GM21576 (cell line): ENCODE results near the gene CFAP299.

Experiments
- ATAC-seq: cut with Tn5 transposase; IDR thresholded peaks from one replicate; pipeline ENCODE4 v1.9.1; 2021; ENCODE audit warnings: mild to moderate bottlenecking, moderate library complexity; ENCODE audit not compliant: unreplicated experiment

The CFAP299 gene

GRCh38 chr4:80911458-80911857 is 575.9 kb downstream of the CFAP299 start:
- ATAC-seq, result no peak

GRCh38 chr4:80912350-80912749 is 576.8 kb downstream of the CFAP299 start:
- no peak for ATAC-seq

- ATAC-seq, result peak; percentile 86
Observed at GRCh38 chr4:80913381-80913780, 577.9 kb downstream of the CFAP299 start.

DNA sequence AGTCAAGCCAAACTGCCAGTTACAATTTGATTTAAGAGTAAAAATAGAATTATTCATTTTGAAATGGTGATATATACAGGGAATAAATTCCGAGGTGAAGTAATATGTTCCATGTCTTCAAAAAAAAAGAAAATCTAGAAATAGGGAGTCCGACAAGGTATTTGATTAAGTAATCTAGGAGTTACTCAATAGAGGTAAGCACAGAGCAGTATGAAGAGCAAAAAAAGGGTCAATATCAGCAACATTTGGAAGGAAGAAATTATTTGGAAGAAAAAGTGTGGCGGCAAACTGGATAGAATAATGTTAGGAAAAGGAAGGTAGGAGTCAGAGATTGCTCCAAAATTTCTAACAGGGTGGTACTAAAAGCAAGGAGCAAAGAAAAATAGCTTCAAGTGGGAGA is 581.2 kb downstream of the CFAP299 start:
- ATAC-seq, result no peak

DNA sequence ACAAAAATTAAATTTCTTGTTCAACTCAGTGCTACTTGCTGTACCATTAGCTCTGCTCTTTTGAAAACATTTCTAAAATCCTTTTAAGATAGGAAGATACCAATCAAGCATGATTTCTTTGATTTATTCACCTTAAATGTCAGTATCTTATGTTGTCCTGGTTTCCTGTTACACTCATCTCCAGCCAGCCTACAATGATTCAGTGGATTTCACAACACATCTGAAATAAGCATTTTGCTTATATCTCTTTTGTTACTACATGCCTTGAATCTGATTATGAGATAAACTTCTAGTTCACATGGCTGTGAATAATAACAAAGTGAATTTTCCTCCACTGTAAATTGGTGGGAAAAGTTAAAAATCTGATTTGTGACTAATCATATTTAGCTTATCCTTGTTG is 582.5 kb downstream of the CFAP299 start:
- ATAC-seq, result no peak

GRCh38 chr4:80921441-80921840 is 585.9 kb downstream of the CFAP299 start:
- ATAC-seq, result no peak

DNA sequence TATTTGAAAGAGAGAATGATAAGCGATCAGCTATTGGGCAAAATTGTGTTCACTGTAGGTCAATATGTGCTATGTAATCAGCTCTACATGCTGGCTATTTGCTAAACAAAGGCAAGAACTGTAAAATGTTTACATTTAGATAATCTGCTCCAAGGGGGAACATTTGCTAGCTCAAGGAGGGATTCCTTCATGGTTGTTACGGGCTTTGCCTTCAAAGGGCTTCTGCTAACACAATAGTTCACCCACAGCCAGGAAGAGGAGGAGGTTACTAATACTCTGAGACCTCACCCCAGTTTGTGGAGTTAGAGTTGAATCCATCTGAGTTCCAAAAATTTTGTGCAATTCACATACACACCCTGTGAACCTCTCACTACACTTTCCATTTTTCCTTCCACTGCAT is 587.4 kb downstream of the CFAP299 start:
- no peak for ATAC-seq

DNA sequence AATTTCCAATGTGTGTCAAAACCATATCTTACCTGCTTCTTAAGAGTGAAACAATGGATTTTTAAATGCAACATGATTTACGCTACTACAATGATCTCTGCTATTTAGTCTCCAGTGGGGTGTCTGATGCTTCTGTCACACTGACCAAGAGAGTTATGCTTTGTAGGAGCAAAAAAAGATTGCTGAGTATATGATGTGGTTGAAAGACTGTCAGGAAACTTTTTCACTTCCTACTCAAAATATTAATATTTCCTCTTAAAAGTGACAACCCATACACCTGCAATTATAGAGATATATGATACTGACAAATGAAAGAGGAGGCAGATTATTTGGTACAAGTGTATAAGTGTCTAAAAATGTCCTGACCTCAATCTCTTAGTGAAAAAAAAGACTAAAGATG is 589.8 kb downstream of the CFAP299 start:
- no peak for ATAC-seq

GRCh38 chr4:80926446-80926845 is 590.9 kb downstream of the CFAP299 start:
- ATAC-seq, result peak; percentile 48

- ATAC-seq, result peak; percentile 25
Observed at GRCh38 chr4:80926891-80927290, 591.4 kb downstream of the CFAP299 start.

DNA sequence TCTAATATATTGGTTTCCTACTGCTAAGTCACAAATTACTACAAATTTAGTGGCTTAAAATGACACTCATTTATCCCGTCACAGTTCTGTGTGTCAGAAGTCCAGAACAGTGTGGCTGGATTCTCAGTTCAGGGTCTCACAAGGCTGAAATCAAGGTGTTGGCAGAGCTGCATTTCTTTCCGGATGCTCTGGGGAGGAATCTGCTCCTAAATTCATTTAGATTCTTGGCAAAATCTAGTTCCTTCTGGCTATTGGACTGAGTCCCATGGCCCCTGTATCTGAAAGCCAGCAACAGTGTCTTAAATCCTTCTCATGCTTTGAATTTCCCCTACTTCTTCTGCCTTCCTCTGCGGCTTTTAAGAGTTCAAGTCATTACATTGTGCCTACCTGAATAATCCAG is 591.9 kb downstream of the CFAP299 start:
- no peak for ATAC-seq

DNA sequence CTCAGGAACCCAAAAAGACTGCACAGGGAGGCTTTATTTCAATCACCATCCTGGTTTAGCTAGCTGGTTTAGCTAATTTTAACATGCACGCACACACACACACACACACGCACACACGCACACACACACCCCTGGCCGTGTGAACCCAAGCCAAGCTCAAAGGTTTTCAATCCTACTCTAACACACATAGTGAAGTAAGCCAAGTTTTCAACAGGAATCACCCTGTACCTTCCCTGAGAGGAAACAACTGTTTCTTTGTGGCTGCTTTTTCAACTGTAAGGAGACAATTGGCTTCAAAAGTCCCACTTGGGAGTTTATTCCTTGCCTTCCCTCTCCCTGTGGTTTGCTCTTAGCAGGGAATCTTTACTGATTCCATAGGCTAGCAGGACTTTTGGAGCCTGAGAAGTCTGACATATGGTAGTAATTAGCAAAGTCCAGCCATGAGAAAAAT is 596.1 kb downstream of the CFAP299 start:
- ATAC-seq, result no peak

DNA sequence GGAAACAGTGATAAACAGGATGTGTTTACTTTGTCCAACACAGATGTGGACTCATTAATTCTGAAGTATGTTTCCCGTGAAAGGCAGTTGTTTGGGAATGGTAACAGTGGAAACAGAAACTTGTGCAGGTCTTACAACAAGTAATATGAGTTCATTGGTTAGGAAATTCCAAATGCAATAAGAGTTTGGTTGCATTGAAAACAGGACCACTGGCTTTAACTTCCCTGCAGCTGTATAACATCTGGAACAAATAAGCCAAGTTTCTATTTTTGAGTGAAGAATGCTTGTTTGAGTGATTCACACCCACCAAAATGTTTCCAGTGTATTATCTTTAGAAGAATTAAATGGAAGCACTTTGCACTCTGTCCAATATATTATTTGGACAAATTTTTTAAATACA is 612.6 kb downstream of the CFAP299 start:
- ATAC-seq, result no peak

DNA sequence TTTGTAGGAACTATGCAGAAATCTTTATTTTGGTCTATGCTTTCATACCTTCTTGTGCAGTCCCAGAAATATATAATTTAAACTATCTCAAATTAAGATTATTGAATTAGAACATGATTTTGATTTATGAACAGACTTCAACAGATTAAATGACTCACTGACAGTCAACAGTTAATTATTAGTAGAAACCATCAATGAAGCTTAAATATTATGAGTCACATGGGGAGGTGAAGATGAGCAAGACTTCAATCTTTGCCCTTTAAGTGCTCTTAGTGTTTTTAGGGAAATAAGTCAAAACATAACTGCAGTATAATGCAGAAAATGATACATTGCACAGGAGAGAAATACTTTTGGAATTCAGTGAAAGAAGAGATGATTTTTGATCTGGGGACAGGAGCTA is 613.5 kb downstream of the CFAP299 start:
- ATAC-seq, result no peak

DNA sequence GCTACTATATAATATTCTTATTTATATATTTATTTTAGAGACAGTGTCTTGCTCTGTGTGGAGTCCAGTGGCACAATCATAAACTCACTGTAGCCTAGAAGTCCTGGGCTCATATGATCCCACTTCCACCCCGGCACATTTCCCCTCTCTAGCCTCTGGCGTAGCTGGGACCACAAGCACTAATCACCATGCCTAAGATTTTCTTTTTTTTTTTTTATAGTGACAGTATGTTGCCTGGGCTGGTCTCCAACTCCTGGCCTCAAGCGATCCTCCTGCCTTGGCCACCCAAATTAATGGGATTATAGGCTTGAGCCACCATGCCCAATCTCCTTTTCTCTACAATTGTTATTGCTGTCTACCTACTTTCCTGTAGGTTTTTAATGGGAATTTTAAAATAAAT is 620.9 kb downstream of the CFAP299 start:
- no peak for ATAC-seq

DNA sequence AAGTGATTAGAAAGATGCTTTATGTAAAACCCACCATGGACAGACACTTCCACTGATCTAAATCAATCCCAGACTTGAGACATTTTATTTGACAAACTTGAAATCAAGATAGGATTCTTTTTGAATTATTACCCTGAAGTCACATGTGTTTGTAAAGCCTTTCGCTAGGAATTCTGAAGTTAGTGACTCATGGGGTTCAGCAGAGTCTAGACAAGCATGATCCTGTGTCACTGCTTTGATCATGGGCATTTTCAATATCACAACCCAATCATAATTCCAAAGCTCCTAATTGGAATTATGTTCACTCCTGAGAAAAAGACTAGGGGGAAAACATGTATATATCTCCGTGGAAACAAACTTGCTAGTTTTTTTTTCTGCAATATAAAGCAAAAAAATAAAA is 627.5 kb downstream of the CFAP299 start:
- no peak for ATAC-seq

DNA sequence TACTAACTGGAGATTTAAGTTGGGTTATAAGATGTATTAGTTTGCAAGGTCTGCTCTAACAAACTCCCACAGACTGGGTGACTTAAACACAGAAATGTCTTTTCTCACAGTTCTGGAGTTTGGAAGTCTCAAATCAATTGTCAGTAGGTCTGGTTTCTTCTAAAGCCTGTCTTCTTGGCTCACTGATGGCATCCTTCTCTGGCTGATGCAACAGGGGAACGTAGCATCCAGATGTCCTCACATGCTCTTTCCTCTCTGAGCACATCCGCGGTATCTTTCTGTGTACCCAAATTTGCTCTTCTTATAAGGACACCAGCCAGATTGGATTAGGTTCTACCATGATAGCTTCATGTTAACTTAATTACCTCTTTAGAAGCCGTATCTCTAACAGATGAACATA is 631.8 kb downstream of the CFAP299 start:
- ATAC-seq, result no peak

GRCh38 chr4:80980239-80980638 is 644.7 kb downstream of the CFAP299 start:
- no peak for ATAC-seq

DNA sequence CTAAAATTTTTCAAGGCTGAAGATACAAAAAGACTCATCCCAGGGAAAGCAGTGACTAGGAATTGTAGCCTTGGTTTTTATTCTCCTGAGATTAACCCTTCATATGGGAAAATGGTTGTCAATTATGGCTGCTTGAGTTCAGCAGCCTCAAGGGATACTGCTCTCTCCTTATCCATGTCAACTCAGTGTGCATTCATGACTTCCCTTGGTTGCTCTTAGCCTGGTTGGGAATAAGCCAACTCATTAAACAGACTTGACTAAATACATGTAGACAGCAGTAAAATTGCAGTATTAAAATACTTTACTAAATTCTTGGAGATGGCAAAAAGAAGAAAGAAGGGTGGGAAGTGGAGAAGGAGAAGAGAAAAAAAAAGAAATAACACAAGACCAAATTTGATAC is 650.5 kb downstream of the CFAP299 start:
- no peak for ATAC-seq

DNA sequence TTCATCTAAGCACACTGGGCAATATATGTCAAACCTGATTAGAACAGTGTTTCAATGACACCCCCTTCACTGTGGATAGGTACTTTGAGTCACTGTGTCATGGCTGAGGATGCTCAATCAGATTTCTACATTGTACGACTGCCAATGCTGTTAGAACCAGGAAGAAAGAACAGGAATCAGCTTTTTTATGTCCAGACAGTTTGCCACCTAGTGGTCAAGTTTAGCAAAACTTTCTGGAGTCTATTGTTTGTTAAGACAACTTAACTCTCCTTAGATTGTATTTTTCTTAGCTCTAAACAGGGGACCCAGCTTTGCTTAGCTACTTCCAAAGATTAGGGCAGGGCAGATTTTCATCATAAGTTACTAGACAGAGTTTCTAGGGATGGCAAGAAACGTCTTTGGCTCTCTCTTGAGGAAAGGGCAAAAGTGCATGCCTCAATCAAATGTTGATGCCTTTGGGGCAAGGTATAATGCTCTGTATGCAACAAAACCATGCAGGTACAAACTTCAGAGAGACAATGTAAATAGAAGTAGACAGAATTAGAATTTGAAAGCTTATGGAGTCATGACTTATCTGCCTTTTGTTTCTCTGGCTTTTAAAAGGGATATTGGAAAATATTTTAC is 654.5 kb downstream of the CFAP299 start:
- peak; percentile 65 for ATAC-seq

DNA sequence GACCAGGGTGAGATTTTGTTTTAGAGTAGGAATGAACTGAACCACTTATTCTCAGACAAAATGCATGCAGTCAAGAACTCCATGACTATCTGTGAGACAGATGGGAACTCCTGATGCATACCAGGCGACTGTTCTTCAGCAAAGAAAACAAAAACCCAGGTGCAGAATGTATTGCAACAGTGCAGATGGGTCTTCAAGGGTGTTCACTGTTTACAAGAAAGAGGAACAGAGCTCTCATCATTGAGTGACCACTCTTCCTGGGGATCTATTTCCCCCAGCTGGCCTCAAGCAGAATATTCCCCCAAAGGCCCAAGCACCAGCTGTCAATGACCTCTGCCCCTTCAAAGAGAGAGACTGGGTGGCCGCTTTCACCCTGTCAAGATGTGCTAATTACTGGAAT is 655.3 kb downstream of the CFAP299 start:
- peak; percentile 49 for ATAC-seq

GRCh38 chr4:80999943-81000342 is 664.4 kb downstream of the CFAP299 start:
- ATAC-seq, result no peak

- peak; percentile 96 for ATAC-seq
Observed at GRCh38 chr4:81003597-81004111, 668.1 kb downstream of the CFAP299 start.
